Sigmoid colon (tissue), 4 donors: ENCODE measurements around the gene FHAD1.

Experiments used
- CTCF ChIP-seq, 4 experiments: fragments of 450-650 bp in 3 of 4; fragments of 200-600 bp in 1 of 4; IDR thresholded peaks; one replicate each; pipeline ENCODE4 v1.5.1; 2016 to 2019; ENCODE audit warnings: antibody characterized with exemption in 4 of 4, mild to moderate bottlenecking in 3 of 4, moderate library complexity in 2 of 4
- POLR2A ChIP-seq, 2 donors: fragments of 450-650 bp; IDR thresholded peaks; one replicate each; pipeline ENCODE4 v1.6.1; 2016; ENCODE audit warnings: antibody characterized with exemption in 2 of 2, mild to moderate bottlenecking in 2 of 2, moderate library complexity in 2 of 2
- POLR2AphosphoS5 ChIP-seq, 4 donors: sonication (generic); formaldehyde crosslinking; IDR thresholded peaks; one replicate each; pipeline ENCODE4 v1.6.1; 2017; ENCODE audit warnings: antibody characterized with exemption in 4 of 4

- TF ChIP-seq POLR2A (IDR thresholded peaks at IDR 0.05), result no peak
- no peak for TF ChIP-seq CTCF (IDR thresholded peaks at IDR 0.05)
- TF ChIP-seq POLR2AphosphoS5 (IDR thresholded peaks at IDR 0.05), result no peak
These were observed 4.3 kb upstream of the FHAD1 start for GRCh38 chr1:15242766-15243165.
